K562 (cell line): ENCODE data around the gene NVL. TPM values are rescaled to one million over a fixed set of nuclear protein-coding genes. Genes with fewer than 3 reads are reported as not detected.

Experiments
- FOXK2 ChIP-seq, 2 experiments: fragments of 450-650 bp; IDR thresholded peaks in 1 of 2; conservative IDR thresholded peaks in 1 of 2; 2 replicates each; pipeline ENCODE4 v1.6.1; 2016; ENCODE audit warnings: low read depth in 2 of 2, mild to moderate bottlenecking in 1 of 2
- GATAD2A ChIP-seq: fragments of 450-650 bp; IDR thresholded peaks from 2 replicates; pipeline ENCODE4 v1.6.1; 2017
- NFIC ChIP-seq: fragments of 450-650 bp; IDR thresholded peaks from 2 replicates; pipeline ENCODE4 v1.6.1; 2017; ENCODE audit warnings: mild to moderate bottlenecking, inconsistent platforms
- NFRKB ChIP-seq: fragments of 450-650 bp; IDR thresholded peaks from 2 replicates; pipeline ENCODE4 v1.6.1; 2016; ENCODE audit warnings: low read depth
- NR1H2 ChIP-seq: sonication (generic); formaldehyde crosslinking; IDR thresholded peaks from 2 replicates; pipeline ENCODE4 v1.4.0; 2020; ENCODE audit warnings: mild to moderate bottlenecking, missing genetic modification reagents
- RB1 ChIP-seq: fragments of 450-650 bp; IDR thresholded peaks from 2 replicates; pipeline ENCODE4 v1.6.1; 2017; ENCODE audit warnings: low read depth, mild to moderate bottlenecking
- RBM34 ChIP-seq: fragments of 200-400 bp; formaldehyde crosslinking; IDR thresholded peaks from 2 replicates; pipeline ENCODE4 v1.6.1; 2018; ENCODE audit warnings: low read length, borderline replicate concordance; ENCODE audit not compliant: insufficient read depth
- SREBF1 ChIP-seq: fragments of 150-350 bp; IDR thresholded peaks from 2 replicates; pipeline ENCODE4 v1.6.1; 2014; ENCODE audit warnings: antibody characterized with exemption, low read depth, low read length, borderline replicate concordance
- TCF7 ChIP-seq: sonication (generic); IDR thresholded peaks from 2 replicates; pipeline ENCODE4 v1.6.1; 2016; ENCODE audit warnings: antibody characterized with exemption, borderline replicate concordance
- YY1 ChIP-seq, 3 experiments: IDR thresholded peaks; 2 replicates each; pipeline ENCODE4 v1.6.1; 2011; ENCODE audit warnings: low read length in 2 of 3, mild to moderate bottlenecking in 2 of 3, moderate library complexity in 2 of 3, borderline replicate concordance in 1 of 3, control low read depth in 1 of 3, low read depth in 1 of 3; ENCODE audit not compliant: insufficient read depth in 3 of 3, insufficient replicate concordance in 2 of 3, control insufficient read depth in 1 of 3, insufficient read length in 1 of 3; ENCODE audit errors: extremely low read depth in 1 of 3
- ZNF764 ChIP-seq: fragments of 250-450 bp; sonication (Bioruptor Pico); IDR thresholded peaks from 2 replicates; pipeline ENCODE4 v1.4.0; 2020; ENCODE audit warnings: low read depth, mild to moderate bottlenecking, moderate library complexity
- polyA plus RNA-seq, 8 experiments: library from polyadenylated mRNA; depleted of rRNA in 4 of 8; stranded (reverse) in 5 of 8; unstranded in 3 of 8; fragments of >200 nt; fragmentation: Nextera tagmentation in 2 of 8; fragmentation: Illumina TruSeq in 1 of 8; extraction: Ambion mirVana in 2 of 8; extraction: Trizol in 1 of 8; gene quantifications; 2 replicates each; pipeline versions ENCODE4 v1.2.1 to v1.2.3, GENCODE V29; 2011 to 2014; ENCODE audit warnings: inconsistent platforms in 1 of 8, missing spikeins in 1 of 8
- total RNA-seq, 7 experiments: library from RNA; depleted of rRNA in 6 of 7; stranded (reverse); fragments of >200 nt in 6 of 7; fragmentation: Illumina TruSeq in 2 of 7; extraction: Trizol in 2 of 7; gene quantifications; 2 replicates each; pipeline versions ENCODE4 v1.2.1 to v1.2.3, GENCODE V29; 2011 to 2021; ENCODE audit warnings: low replicate concordance in 1 of 7
- TF ChIP-seq, protein P1 (sequence below), 2 experiments: fragments of 450-650 bp; IDR thresholded peaks; 2 replicates each; pipeline ENCODE4 v1.6.1; 2016; ENCODE audit warnings: mild to moderate bottlenecking in 2 of 2, borderline replicate concordance in 1 of 2, low read depth in 1 of 2, moderate library complexity in 1 of 2
- TF ChIP-seq, protein P2 (sequence below), 2 experiments: fragments of 200-800 bp in 1 of 2; sonication (Bioruptor generic) in 1 of 2; sonication (generic) in 1 of 2; formaldehyde crosslinking in 1 of 2; IDR thresholded peaks in 1 of 2; conservative IDR thresholded peaks in 1 of 2; 2 replicates each; pipeline versions ENCODE4 v1.5.0 to v1.6.1; 2016 to 2020; ENCODE audit warnings: missing compliant biosample characterization in 1 of 2, missing genetic modification characterization in 1 of 2, missing genetic modification reagents in 1 of 2
- TF ChIP-seq, protein P3 (sequence below): fragments of 250-450 bp; sonication (Bioruptor Pico); IDR thresholded peaks from 2 replicates; pipeline ENCODE4 v1.5.0; 2020; ENCODE audit warnings: mild to moderate bottlenecking

NVL gene
- total and polyA plus RNA-seq, 9 of the 15 experiments (the other 6 are each of a cell fraction or from before 2014, with no cell fraction given), result 32.5 to 86.6 (median 62.9) TPM

DNA sequence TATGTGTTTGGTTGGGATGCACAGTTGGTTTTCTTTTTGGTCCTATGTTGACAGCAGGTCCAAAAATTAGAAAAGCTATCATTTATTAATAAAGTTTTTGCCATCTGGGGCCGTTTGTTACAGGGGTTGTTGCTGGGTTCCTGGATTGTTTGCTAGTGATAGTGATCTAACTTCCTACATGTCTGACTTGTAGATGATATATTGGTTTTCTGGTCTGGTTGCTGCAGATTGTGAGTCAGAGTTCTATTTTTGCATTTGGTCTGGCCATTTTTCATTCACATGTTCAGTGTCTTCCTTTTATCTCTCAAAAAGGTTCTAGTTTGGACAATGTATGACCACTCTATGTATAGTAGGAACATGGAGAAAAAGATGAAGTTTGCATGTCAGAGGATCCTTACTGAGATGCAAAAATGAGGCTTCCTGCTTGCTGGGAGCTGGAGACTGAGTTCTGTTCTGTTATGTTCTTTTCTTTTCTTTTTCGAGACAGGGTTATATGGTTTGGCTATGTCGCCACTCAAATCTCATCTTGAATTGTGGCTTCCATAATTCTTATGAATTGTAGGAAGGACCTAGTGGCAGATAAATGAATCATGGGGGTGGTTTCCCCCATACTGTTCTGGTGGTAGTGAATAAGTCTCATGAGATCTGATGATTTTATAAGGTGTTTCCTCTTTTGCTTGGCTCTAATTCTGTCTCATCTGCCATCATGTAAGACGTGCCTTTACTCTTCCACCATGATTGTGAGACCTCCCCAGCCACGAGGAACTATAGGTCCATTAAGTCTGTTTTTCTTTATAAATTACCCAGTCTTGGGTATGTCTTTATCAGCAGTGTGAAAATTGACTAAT is 4.2 kb upstream of the NVL start (continued):
- TF ChIP-seq, protein P1, sequence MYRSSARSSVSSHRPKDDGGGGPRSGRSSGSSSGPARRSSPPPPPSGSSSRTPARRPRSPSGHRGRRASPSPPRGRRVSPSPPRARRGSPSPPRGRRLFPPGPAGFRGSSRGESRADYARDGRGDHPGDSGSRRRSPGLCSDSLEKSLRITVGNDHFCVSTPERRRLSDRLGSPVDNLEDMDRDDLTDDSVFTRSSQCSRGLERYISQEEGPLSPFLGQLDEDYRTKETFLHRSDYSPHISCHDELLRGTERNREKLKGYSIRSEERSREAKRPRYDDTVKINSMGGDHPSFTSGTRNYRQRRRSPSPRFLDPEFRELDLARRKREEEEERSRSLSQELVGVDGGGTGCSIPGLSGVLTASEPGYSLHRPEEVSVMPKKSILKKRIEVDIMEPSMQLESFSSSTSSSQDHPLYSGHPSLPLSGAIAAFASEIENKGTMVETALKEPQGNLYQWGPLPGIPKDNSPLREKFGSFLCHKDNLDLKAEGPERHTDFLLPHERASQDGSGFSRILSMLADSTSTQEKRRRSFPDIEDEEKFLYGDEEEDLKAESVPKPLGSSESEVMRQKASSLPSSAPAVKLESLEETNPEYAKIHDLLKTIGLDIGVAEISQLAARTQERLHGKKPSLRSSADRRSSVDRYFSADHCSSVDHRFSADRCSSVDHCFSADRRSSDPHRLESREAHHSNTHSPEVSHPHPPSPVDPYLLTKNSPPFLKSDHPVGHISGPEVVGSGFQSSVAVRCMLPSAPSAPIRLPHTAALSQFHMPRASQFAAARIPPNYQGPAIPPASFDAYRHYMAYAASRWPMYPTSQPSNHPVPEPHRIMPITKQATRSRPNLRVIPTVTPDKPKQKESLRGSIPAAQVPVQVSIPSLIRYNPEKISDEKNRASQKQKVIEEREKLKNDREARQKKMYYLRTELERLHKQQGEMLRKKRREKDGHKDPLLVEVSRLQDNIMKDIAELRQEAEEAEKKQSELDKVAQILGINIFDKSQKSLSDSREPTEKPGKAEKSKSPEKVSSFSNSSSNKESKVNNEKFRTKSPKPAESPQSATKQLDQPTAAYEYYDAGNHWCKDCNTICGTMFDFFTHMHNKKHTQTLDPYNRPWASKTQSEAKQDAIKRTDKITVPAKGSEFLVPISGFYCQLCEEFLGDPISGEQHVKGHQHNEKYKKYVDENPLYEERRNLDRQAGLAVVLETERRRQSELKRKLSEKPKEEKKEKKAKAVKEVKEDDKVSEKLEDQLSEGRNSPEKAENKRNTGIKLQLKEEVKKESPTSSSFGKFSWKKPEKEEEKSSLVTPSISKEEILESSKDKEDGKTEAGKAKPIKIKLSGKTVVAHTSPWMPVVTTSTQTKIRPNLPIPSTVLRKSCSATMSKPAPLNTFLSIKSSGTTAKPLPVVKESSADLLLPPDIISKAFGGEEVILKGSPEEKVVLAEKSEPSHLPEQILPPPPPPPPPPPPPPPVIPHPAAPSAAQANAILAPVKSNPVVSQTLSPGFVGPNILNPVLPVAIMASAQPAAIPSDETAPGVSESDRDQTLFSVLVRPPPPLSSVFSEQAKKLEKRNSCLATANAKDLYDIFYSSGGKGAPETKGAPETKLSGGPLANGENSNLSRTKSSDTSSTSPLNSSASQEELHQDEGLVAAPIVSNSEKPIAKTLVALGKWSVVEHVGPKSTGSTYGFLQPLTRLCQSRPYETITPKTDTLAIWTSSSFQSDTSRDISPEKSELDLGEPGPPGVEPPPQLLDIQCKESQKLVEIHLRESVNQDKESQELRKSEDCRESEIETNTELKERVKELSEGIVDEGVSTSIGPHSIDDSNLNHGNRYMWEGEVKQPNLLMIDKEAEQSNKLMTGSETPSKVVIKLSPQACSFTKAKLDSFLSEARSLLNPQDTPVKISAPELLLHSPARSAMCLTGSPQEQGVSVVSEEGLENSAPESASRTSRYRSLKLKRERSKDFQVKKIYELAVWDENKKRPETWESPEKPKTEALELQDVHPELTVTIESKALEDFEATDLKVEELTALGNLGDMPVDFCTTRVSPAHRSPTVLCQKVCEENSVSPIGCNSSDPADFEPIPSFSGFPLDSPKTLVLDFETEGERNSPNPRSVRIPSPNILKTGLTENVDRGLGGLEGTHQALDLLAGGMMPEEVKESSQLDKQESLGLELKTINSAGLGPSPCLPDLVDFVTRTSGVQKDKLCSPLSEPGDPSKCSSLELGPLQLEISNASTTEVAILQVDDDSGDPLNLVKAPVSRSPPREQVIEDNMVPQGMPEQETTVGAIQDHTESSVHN (IDR thresholded peaks at IDR 0.05; ENCODE audit: borderline replicate concordance in 1 of 2, low read depth in 1 of 2), result no peak
- no peak for TF ChIP-seq TCF7
- TF ChIP-seq ZNF764 (CRISPR knock-in tag), result no peak
- 0 out of 2 replicates have a peak, but pooled peaks have one; percentile 41 for TF ChIP-seq NFRKB
- no peak for TF ChIP-seq RBM34
- peak in 1 of 3 experiments; percentile 4 for TF ChIP-seq YY1 (IDR thresholded peaks at IDR 0.05; ENCODE audit: borderline replicate concordance in 1 of 3, control insufficient read depth in 1 of 3, extremely low read depth in 1 of 3, insufficient read depth in 3 of 3, insufficient read length in 1 of 3, insufficient replicate concordance in 2 of 3, low read depth in 1 of 3, low read length in 2 of 3)
- TF ChIP-seq FOXK2 (conservative IDR thresholded peaks at IDR 0.05 in 1 of 2, IDR thresholded peaks at IDR 0.05 in 1 of 2; ENCODE audit: low read depth in 2 of 2), result 0 out of 4 replicates have a peak, but pooled peaks of 1 of the 2 experiments have one; percentile 27
- TF ChIP-seq SREBF1, result no peak
- TF ChIP-seq NFIC, result 0 out of 2 replicates have a peak, but pooled peaks have one; percentile 18
- TF ChIP-seq, protein P2, sequence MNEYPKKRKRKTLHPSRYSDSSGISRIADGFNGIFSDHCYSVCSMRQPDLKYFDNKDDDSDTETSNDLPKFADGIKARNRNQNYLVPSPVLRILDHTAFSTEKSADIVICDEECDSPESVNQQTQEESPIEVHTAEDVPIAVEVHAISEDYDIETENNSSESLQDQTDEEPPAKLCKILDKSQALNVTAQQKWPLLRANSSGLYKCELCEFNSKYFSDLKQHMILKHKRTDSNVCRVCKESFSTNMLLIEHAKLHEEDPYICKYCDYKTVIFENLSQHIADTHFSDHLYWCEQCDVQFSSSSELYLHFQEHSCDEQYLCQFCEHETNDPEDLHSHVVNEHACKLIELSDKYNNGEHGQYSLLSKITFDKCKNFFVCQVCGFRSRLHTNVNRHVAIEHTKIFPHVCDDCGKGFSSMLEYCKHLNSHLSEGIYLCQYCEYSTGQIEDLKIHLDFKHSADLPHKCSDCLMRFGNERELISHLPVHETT (CRISPR knock-in tag; conservative IDR thresholded peaks at IDR 0.05 in 1 of 2, IDR thresholded peaks at IDR 0.05 in 1 of 2), result peak in 1 of 2 experiments; percentile 80; a peak in 2 of 4 replicates
- no peak for TF ChIP-seq NR1H2 (CRISPR knock-in tag)
- TF ChIP-seq GATAD2A, result no peak
- no peak for TF ChIP-seq RB1
- TF ChIP-seq, protein P3, sequence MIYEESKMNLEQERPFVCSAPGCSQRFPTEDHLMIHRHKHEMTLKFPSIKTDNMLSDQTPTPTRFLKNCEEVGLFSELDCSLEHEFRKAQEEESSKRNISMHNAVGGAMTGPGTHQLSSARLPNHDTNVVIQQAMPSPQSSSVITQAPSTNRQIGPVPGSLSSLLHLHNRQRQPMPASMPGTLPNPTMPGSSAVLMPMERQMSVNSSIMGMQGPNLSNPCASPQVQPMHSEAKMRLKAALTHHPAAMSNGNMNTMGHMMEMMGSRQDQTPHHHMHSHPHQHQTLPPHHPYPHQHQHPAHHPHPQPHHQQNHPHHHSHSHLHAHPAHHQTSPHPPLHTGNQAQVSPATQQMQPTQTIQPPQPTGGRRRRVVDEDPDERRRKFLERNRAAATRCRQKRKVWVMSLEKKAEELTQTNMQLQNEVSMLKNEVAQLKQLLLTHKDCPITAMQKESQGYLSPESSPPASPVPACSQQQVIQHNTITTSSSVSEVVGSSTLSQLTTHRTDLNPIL (CRISPR knock-in tag), result no peak
